ENCODE data around the gene ANKRD11.
"Not testable (repeated sequence)": the region's sequence is repeated elsewhere in the genome, so short reads cannot be mapped to it uniquely, and the experiment has no call there.

Gene ANKRD11

GRCh38 chr16:89398924-89399323, 91.4 kb downstream of the ANKRD11 start:
- DNase-seq: no peak

- no peak for DNase-seq
These were observed 93.0 kb downstream of the ANKRD11 start for GRCh38 chr16:89397331-89397861.

GRCh38 chr16:89396156-89396555, 94.2 kb downstream of the ANKRD11 start:
- no peak for DNase-seq

GRCh38 chr16:89395150-89396142, 94.9 kb downstream of the ANKRD11 start:
- DNase-seq: peak; percentile 43

- DNase-seq: no peak
These were observed 96.5 kb downstream of the ANKRD11 start for GRCh38 chr16:89393738-89394406.

- no peak for DNase-seq
These were observed 97.3 kb downstream of the ANKRD11 start for GRCh38 chr16:89392881-89393737.

GRCh38 chr16:89390224-89390583, 100.2 kb downstream of the ANKRD11 start:
- not testable (repeated sequence) for DNase-seq

- not testable (repeated sequence) for DNase-seq
These were observed 100.7 kb downstream of the ANKRD11 start for GRCh38 chr16:89389504-89390223.

- DNase-seq: no peak
These were observed 101.8 kb downstream of the ANKRD11 start for GRCh38 chr16:89388536-89388935.

- no peak for DNase-seq
These were observed 103.8 kb downstream of the ANKRD11 start for GRCh38 chr16:89386306-89387185.

GRCh38 chr16:89385712-89386111, 104.6 kb downstream of the ANKRD11 start:
- DNase-seq: no peak

- no peak for DNase-seq
These were observed 106.1 kb downstream of the ANKRD11 start for GRCh38 chr16:89384282-89384681.

- no peak for DNase-seq
These were observed 107.0 kb downstream of the ANKRD11 start for GRCh38 chr16:89383095-89384003.

GRCh38 chr16:89382555-89382954, 107.8 kb downstream of the ANKRD11 start:
- not testable (repeated sequence) for DNase-seq

- no peak for DNase-seq
These were observed 108.6 kb downstream of the ANKRD11 start for GRCh38 chr16:89381788-89382187.

- no peak for DNase-seq
These were observed 109.7 kb downstream of the ANKRD11 start for GRCh38 chr16:89380681-89381080.

- DNase-seq: no peak
These were observed 111.2 kb downstream of the ANKRD11 start for GRCh38 chr16:89378947-89379771.

GRCh38 chr16:89377453-89377848, 112.9 kb downstream of the ANKRD11 start:
- no peak for DNase-seq
